ENCODE results near the gene SLC37A1. TPM values are rescaled to one million over a fixed set of nuclear protein-coding genes. Genes with fewer than 3 reads are reported as not detected.
A peak's percentile ranks its signal among the peaks of the same experiment; 100 is the strongest.

Gene SLC37A1
- not detected for total RNA-seq (2021; fragmentation: NEBNext Ultra II Directional; extraction: Animal tissue kit (Norgen Biotek cat#: 25700))
- long read RNA-seq: 0 reads

- no peak within 1 kb of the TSS for H3K27ac Mint-ChIP-seq
- H3K4me1 Mint-ChIP-seq (ENCODE audit: low read depth): no peaks in the 10 kb centered on the region; the same call in 1 of the 2 replicates
- H3K4me3 Mint-ChIP-seq: peak within 1 kb of the TSS; percentile 17; the same call in 1 of the 2 replicates
- H3K36me3 Mint-ChIP-seq (ENCODE audit: low read depth): no peaks in the 10 kb centered on the region
- no peaks in the 10 kb centered on the region; the same call in 1 of the 2 replicates for H3K9me3 Mint-ChIP-seq
- H3K27me3 Mint-ChIP-seq (ENCODE audit: insufficient read depth): peaks cover 27% of the 10 kb centered on the region
- TF ChIP-seq CTCF (IDR thresholded peaks at IDR 0.05): no peak
- DNase-seq: no peak
Measured at GRCh38 chr21:42513151-42513984, at the start of gene SLC37A1. Gene SLC37A1, plus strand, starts transcription at chr21:42513852. Its CDS starts 4,603 bp downstream, at chr21:42518455.

- no peak for DNase-seq
- Mint-ChIP-seq H3K9me3 (peaks cover 59% of the 10 kb centered on the region), H3K27ac (no peak overlapping the region), H3K4me1 (ENCODE audit: low read depth) (no peaks in the 10 kb centered on the region), H3K4me3 (no peak overlapping the region), H3K27me3 (ENCODE audit: insufficient read depth) (peaks cover 6% of the 10 kb centered on the region), H3K36me3 (ENCODE audit: low read depth) (no peaks in the 10 kb centered on the region; the same call in 1 of the 2 replicates)
- TF ChIP-seq CTCF (IDR thresholded peaks at IDR 0.05): no peak
Measured at GRCh38 chr21:42463861-42464515, 49.7 kb upstream of the SLC37A1 start.

GRCh38 chr21:42465008-42465802, 48.4 kb upstream of the SLC37A1 start:
- peaks cover 4% of the 10 kb centered on the region for H3K27me3 Mint-ChIP-seq (ENCODE audit: insufficient read depth)
- H3K9me3 Mint-ChIP-seq: peaks cover 54% of the 10 kb centered on the region
- no peak overlapping the region for H3K27ac Mint-ChIP-seq
- no peak for DNase-seq
- TF ChIP-seq CTCF (IDR thresholded peaks at IDR 0.05): no peak
- no peak overlapping the region for H3K4me3 Mint-ChIP-seq
- H3K4me1 Mint-ChIP-seq (ENCODE audit: low read depth): no peaks in the 10 kb centered on the region
- H3K36me3 Mint-ChIP-seq (ENCODE audit: low read depth): no peaks in the 10 kb centered on the region; the same call in 1 of the 2 replicates

- DNase-seq: no peak
- no peak for TF ChIP-seq CTCF (IDR thresholded peaks at IDR 0.05)
- Mint-ChIP-seq H3K4me1 (ENCODE audit: low read depth) (no peaks in the 10 kb centered on the region), H3K27ac (no peak overlapping the region), H3K27me3 (ENCODE audit: insufficient read depth) (peaks cover 4% of the 10 kb centered on the region), H3K9me3 (peaks cover 48% of the 10 kb centered on the region), H3K36me3 (ENCODE audit: low read depth) (no peaks in the 10 kb centered on the region; the same call in 1 of the 2 replicates), H3K4me3 (no peak overlapping the region)
Measured at GRCh38 chr21:42465803-42466127, 47.9 kb upstream of the SLC37A1 start.

GRCh38 chr21:42466700-42467099, 47.0 kb upstream of the SLC37A1 start:
- no peak for TF ChIP-seq CTCF (IDR thresholded peaks at IDR 0.05)
- Mint-ChIP-seq H3K9me3 (peaks cover 48% of the 10 kb centered on the region), H3K4me1 (ENCODE audit: low read depth) (no peaks in the 10 kb centered on the region), H3K27ac (no peak overlapping the region), H3K27me3 (ENCODE audit: insufficient read depth) (peaks cover 2% of the 10 kb centered on the region), H3K36me3 (ENCODE audit: low read depth) (peaks cover 2% of the 10 kb centered on the region; the same call in 1 of the 2 replicates), H3K4me3 (no peak overlapping the region)
- DNase-seq: no peak
